GM12801 (cell line): ENCODE data around the gene SRPX2.

Experiments
- CTCF ChIP-seq: IDR thresholded peaks from one replicate; pipeline ENCODE4 v1.5.1; 2011; ENCODE audit warnings: control low read depth; ENCODE audit not compliant: insufficient read length; ENCODE audit errors: extremely low read depth

The SRPX2 gene

GRCh38 chrX:100643212-100643611 lies 787 bp upstream of the SRPX2 start:
- no peak for TF ChIP-seq CTCF

- no peak for TF ChIP-seq CTCF
Observed at GRCh38 chrX:100645106-100645505, 1.1 kb downstream of the SRPX2 start.

GRCh38 chrX:100647095-100647494 lies 3.1 kb downstream of the SRPX2 start:
- TF ChIP-seq CTCF = no peak

GRCh38 chrX:100647739-100648138 lies 3.7 kb downstream of the SRPX2 start:
- no peak for TF ChIP-seq CTCF

GRCh38 chrX:100648458-100649417 lies 4.7 kb downstream of the SRPX2 start:
- TF ChIP-seq CTCF = no peak

- TF ChIP-seq CTCF = no peak
Observed at GRCh38 chrX:100649550-100650356, 5.8 kb downstream of the SRPX2 start.

- TF ChIP-seq CTCF = no peak
Observed at GRCh38 chrX:100650841-100651240, 6.8 kb downstream of the SRPX2 start.
